Measurements from ENCODE around the gene ISM2.

DNA sequence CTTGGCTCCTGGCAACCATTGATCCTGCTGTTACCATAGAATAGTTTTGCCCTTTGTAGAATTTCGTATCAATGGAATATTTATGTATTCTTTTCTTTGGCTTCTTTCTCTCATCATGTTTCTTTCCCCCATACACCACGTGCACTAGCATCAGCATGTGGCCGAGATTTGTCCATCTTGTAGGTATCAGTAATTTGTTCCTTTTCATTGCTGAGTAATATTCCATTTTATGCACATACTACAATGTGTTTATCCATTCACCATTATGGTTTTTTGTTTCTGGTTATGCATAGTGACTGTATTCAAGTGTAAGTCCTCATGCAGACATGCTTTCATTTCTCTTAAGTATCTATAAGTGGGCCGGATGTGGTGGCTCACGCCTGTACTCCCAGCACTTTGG, 4.5 kb upstream of the ISM2 start:
- TF ChIP-seq, protein P1, sequence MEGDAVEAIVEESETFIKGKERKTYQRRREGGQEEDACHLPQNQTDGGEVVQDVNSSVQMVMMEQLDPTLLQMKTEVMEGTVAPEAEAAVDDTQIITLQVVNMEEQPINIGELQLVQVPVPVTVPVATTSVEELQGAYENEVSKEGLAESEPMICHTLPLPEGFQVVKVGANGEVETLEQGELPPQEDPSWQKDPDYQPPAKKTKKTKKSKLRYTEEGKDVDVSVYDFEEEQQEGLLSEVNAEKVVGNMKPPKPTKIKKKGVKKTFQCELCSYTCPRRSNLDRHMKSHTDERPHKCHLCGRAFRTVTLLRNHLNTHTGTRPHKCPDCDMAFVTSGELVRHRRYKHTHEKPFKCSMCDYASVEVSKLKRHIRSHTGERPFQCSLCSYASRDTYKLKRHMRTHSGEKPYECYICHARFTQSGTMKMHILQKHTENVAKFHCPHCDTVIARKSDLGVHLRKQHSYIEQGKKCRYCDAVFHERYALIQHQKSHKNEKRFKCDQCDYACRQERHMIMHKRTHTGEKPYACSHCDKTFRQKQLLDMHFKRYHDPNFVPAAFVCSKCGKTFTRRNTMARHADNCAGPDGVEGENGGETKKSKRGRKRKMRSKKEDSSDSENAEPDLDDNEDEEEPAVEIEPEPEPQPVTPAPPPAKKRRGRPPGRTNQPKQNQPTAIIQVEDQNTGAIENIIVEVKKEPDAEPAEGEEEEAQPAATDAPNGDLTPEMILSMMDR (IDR thresholded peaks at IDR 0.05) = no peak
- TF ChIP-seq POLR2AphosphoS5 (IDR thresholded peaks at IDR 0.05) (no peak), EP300 (IDR thresholded peaks at IDR 0.05) (no peak), POLR2A (IDR thresholded peaks at IDR 0.05) (no peak)

Measured in stomach (tissue), 4 donors.